Measurements from ENCODE around the gene COL28A1.

GRCh38 chr7:7476381-7476780, 59.3 kb downstream of the COL28A1 start:
- TF ChIP-seq EZH2 (IDR thresholded peaks at IDR 0.05; ENCODE audit: low read length, unreplicated experiment) (no peak), CTCF (conservative IDR thresholded peaks at IDR 0.05; ENCODE audit: low read depth, low read length) (no peak), EZH2phosphoT487 (IDR thresholded peaks at IDR 0.05; ENCODE audit: borderline replicate concordance, low read length) (no peak)
